GM12878 (cell line): ENCODE measurements around the gene EHD1. TPM values are rescaled to one million over a fixed set of nuclear protein-coding genes. Genes with fewer than 3 reads are reported as not detected.

Experiments
- ATAC-seq: fragments of 200-7000 bp; cut with Tn5 transposase; 3 replicates; pipeline ENCODE4 v1.9.1; 2020; ENCODE audit warnings: mild to moderate bottlenecking, moderate library complexity
- BruUV-seq: library from RNA; stranded (reverse); fragments of 400-500 nt; replicated peaks from 2 replicates; lab custom pipeline; 2021; lab: Mats Ljungman, UMichigan
- CTCF ChIA-PET: fragments of 300-600 bp; sonication (Branson Sonifier 250); formaldehyde crosslinking; extraction: SDS; loops from one replicate; lab custom pipeline; 2021; ENCODE audit warnings: inconsistent platforms; lab: Yijun Ruan, JAX
- POLR2A ChIA-PET: fragments of 350-600 bp; formaldehyde crosslinking; extraction: SDS; loops from one replicate; lab custom pipeline; 2021; ENCODE audit warnings: inconsistent platforms; lab: Charles Lee
- RAD21 ChIA-PET: fragments of 300-600 bp; sonication (Branson Sonifier 250); formaldehyde crosslinking; loops from one replicate; lab custom pipeline; 2023; ENCODE audit warnings: antibody characterized with exemption; ENCODE audit not compliant: unreplicated experiment; lab: Charles Lee
- SMC1A ChIA-PET: fragments of 300-600 bp; sonication (Branson Sonifier 250); formaldehyde crosslinking; loops from one replicate; lab custom pipeline; 2023; ENCODE audit not compliant: unreplicated experiment, uncharacterized antibody; lab: Charles Lee
- DNase-seq: peaks from one replicate; pipeline ENCODE4 v3.0.0-alpha.2; 2011; ENCODE audit warnings: low read depth, low spot score
- FAIRE-seq: peaks from 3 replicates; lab custom pipeline; 2011; peaks lifted over from hg19 to GRCh38; lab: Jason Lieb, UNC
- H2AFZ ChIP-seq: 2 replicates; pipeline ENCODE4 v1.6.0; 2011; ENCODE audit warnings: low read depth, low read length, control low read depth; ENCODE audit not compliant: control insufficient read depth
- H3K27ac ChIP-seq: 2 replicates; pipeline ENCODE4 v1.5.1; 2011; ENCODE audit warnings: control low read depth; ENCODE audit not compliant: control insufficient read depth, insufficient read depth
- H3K27me3 ChIP-seq, 2 experiments: replicated peaks in 1 of 2; 2 replicates each; pipeline versions ENCODE4 v1.6.0 to v1.6.1; 2011; ENCODE audit warnings: low read length in 1 of 2; ENCODE audit not compliant: control insufficient read depth in 2 of 2, insufficient read depth in 2 of 2
- H3K36me3 ChIP-seq, 2 experiments: 2 replicates each; pipeline ENCODE4 v1.5.1; 2011; ENCODE audit warnings: low read length in 1 of 2; ENCODE audit not compliant: control insufficient read depth in 2 of 2, insufficient read depth in 2 of 2
- H3K4me1 ChIP-seq: 2 replicates; pipeline ENCODE4 v1.6.1; 2011; ENCODE audit warnings: mild to moderate bottlenecking, low read length, moderate library complexity, mixed read lengths; ENCODE audit not compliant: control insufficient read depth, insufficient read depth
- H3K4me2 ChIP-seq: 2 replicates; pipeline ENCODE4 v1.6.0; 2011; ENCODE audit warnings: control low read depth; ENCODE audit not compliant: control insufficient read depth, insufficient read depth
- H3K4me3 ChIP-seq: fragments of 200-600 bp; sonication (generic); 2 replicates; pipeline ENCODE4 v1.5.1; 2016
- H3K79me2 ChIP-seq: 2 replicates; pipeline ENCODE4 v1.6.0; 2011; ENCODE audit warnings: low read length; ENCODE audit not compliant: control insufficient read depth, insufficient read depth
- H3K9ac ChIP-seq: 2 replicates; pipeline ENCODE4 v1.8.0; 2011; ENCODE audit warnings: low read length, control low read depth, mixed read lengths; ENCODE audit not compliant: control insufficient read depth, insufficient read depth
- H3K9me3 ChIP-seq: replicated peaks from 3 replicates; pipeline ENCODE4 v1.5.1; 2011; ENCODE audit warnings: mild to moderate bottlenecking, low read length; ENCODE audit not compliant: control insufficient read depth, insufficient read depth
- H4K20me1 ChIP-seq: 2 replicates; pipeline ENCODE4 v1.6.0; 2011; ENCODE audit not compliant: control insufficient read depth, insufficient read depth
- BHLHE40 ChIP-seq, 2 experiments: fragments of 450-650 bp in 1 of 2; IDR thresholded peaks; 2 replicates each; pipeline ENCODE4 v1.6.1; 2011 to 2017; ENCODE audit warnings: low read depth in 2 of 2, borderline replicate concordance in 1 of 2, improper control_type of control experiment in 1 of 2, low read length in 1 of 2, mild to moderate bottlenecking in 1 of 2
- CHD4 ChIP-seq: fragments of 200-600 bp; sonication (generic); IDR thresholded peaks from 2 replicates; pipeline ENCODE4 v1.6.1; 2016; ENCODE audit warnings: mild to moderate bottlenecking
- MAX ChIP-seq: IDR thresholded peaks from 2 replicates; pipeline ENCODE4 v1.6.1; 2012; ENCODE audit warnings: low read depth, low read length, improper control_type of control experiment
- PRDM15 ChIP-seq: fragments of 450-650 bp; formaldehyde crosslinking; IDR thresholded peaks from 2 replicates; pipeline ENCODE4 v1.4.0; 2020; ENCODE audit warnings: mild to moderate bottlenecking, moderate library complexity
- RAD21 ChIP-seq: IDR thresholded peaks from 2 replicates; pipeline ENCODE4 v1.6.1; 2011; ENCODE audit warnings: mild to moderate bottlenecking, low read depth, low read length, moderate library complexity; ENCODE audit not compliant: insufficient read depth
- RBBP5 ChIP-seq: fragments of 200-600 bp; sonication (generic); conservative IDR thresholded peaks from 2 replicates; pipeline ENCODE4 v1.6.1; 2016
- SPI1 ChIP-seq: IDR thresholded peaks from 2 replicates; pipeline ENCODE4 v1.6.1; 2011; ENCODE audit warnings: low read depth, mild to moderate bottlenecking, low read length, moderate library complexity, borderline replicate concordance; ENCODE audit not compliant: insufficient read depth
- STAT1 ChIP-seq: fragments of 450-650 bp; conservative IDR thresholded peaks from 2 replicates; pipeline ENCODE4 v1.6.1; 2014; ENCODE audit warnings: antibody characterized with exemption, mild to moderate bottlenecking
- TBL1XR1 ChIP-seq: IDR thresholded peaks from 2 replicates; pipeline ENCODE4 v1.6.1; 2012; ENCODE audit warnings: low read depth, low read length, improper control_type of control experiment
- WGBS: methylation state at CpG from one replicate; pipeline ENCODE4 v1.1.6; 2016; ENCODE audit warnings: low lambda C conversion rate; ENCODE audit not compliant: insufficient replicate concordance, insufficient coverage; ENCODE audit errors: missing lambda C conversion rate; 5-methylcytosine and 5-hydroxymethylcytosine counted together
- in situ Hi-C: fragments of 300-500 bp; cut with MboI; formaldehyde crosslinking; loops from 9 replicates; pipeline ENCODE4 v1.14.3; 2018; ENCODE audit warnings: mixed read lengths
- intact Hi-C: fragments of 100-400 bp; cut with micrococcal nuclease; formaldehyde crosslinking; loops from one replicate; pipeline ENCODE4 v1.14.2; 2022; ENCODE audit not compliant: unreplicated experiment
- polyA plus RNA-seq, 11 experiments: library from polyadenylated mRNA; depleted of rRNA in 4 of 11; unstranded in 6 of 11; stranded (reverse) in 5 of 11; fragments of >200 nt; fragmentation: Nextera tagmentation in 4 of 11; fragmentation: Illumina TruSeq in 1 of 11; extraction: Ambion mirVana in 4 of 11; extraction: Trizol in 1 of 11; gene quantifications; 1 replicate in 1 of 11; 2 replicates in 10 of 11; pipeline versions ENCODE4 v1.2.1 to v1.2.3, GENCODE V29; 2011 to 2016; ENCODE audit warnings: inconsistent platforms in 2 of 11, missing spikeins in 2 of 11, low read depth in 1 of 11
- total RNA-seq, 4 experiments: library from RNA; depleted of rRNA in 3 of 4; stranded (reverse); fragments of >200 nt in 3 of 4; fragmentation: Illumina TruSeq in 1 of 4; extraction: Trizol in 1 of 4; gene quantifications; 2 replicates each; pipeline versions ENCODE4 v1.2.1 to v1.2.3, GENCODE V29; 2013 to 2021

EHD1 gene
- total and polyA plus RNA-seq, 10 of the 15 experiments (the other 5 are each of a cell fraction or from before 2014, with no cell fraction given), result 1.0 to 165 (median 66.5) TPM

GRCh38 chr11:64883575-64883974 is 5.2 kb upstream of the EHD1 start (continued):
- no peak for TF ChIP-seq MAX
- no peak for TF ChIP-seq STAT1
- no peak for TF ChIP-seq SPI1
- no peak for TF ChIP-seq TBL1XR1
- no peak for TF ChIP-seq PRDM15 (CRISPR knock-in tag)
- TF ChIP-seq BHLHE40 (IDR thresholded peaks at IDR 0.05; ENCODE audit: borderline replicate concordance in 1 of 2, low read depth in 2 of 2, low read length in 1 of 2), result no peak
- TF ChIP-seq RAD21, result no peak

GRCh38 chr11:64882243-64882642 is 3.8 kb upstream of the EHD1 start:
- ChIA-PET SMC1A (interaction anchor here (1.2 to 11.5 kb wide), 3 partner anchors 21 to 82 kb away, joined by 3 to 227 read pairs (median 226); no protein-coding TSS in a partner anchor), RAD21 (interaction anchor here (0.9 to 12.5 kb wide), 5 partner anchors 9 to 32 kb away, joined by 3 to 253 read pairs (median 3); no protein-coding TSS in a partner anchor), CTCF (interaction anchor here (1.0 to 30.0 kb wide), 3 partner anchors 9 to 26 kb away, joined by 3 to 1208 read pairs (median 27); partner anchors contain the start of gene CDC42BPG), POLR2A (interaction anchor here (19.9 kb wide), 1 partner anchor 24 kb away, joined by 620 read pairs; no protein-coding TSS in a partner anchor)
- intact Hi-C loops (no loop called here), in situ Hi-C loops (no loop called here)
- H3K4me3 ChIP-seq, result no peak overlapping the region
- no peak overlapping the region for H3K9ac ChIP-seq
- ATAC-seq (no peak), FAIRE-seq (no peak), DNase-seq (no peak)
- WGBS, result 83% methylated on average over 5 of the region's 5 CpGs
- no peaks in the 10 kb centered on the region for H3K27me3 ChIP-seq
- peaks cover 22% of the 10 kb centered on the region for H3K79me2 ChIP-seq
- H3K4me2 ChIP-seq, result no peak overlapping the region
- BruUV-seq, result no TSS peak
- H4K20me1 ChIP-seq, result peaks cover 3% of the 10 kb centered on the region; the same call in 1 of the 2 replicates
- no peak overlapping the region for H3K27ac ChIP-seq
- no peak for TF ChIP-seq RBBP5
- TF ChIP-seq CHD4, result no peak
- no peaks in the 10 kb centered on the region for H3K36me3 ChIP-seq
- no peaks in the 10 kb centered on the region for H3K9me3 ChIP-seq
- no peak overlapping the region for H2AFZ ChIP-seq
- peaks cover 22% of the 10 kb centered on the region for H3K4me1 ChIP-seq
